Muscle layer of duodenum (tissue), 2 donors: ENCODE data around the gene ADAM22.

Source experiments
- H3K27ac ChIP-seq: one replicate; pipeline ENCODE4 v1.7.0; 2013; ENCODE audit warnings: mild to moderate bottlenecking, low read length
- H3K27me3 ChIP-seq: one replicate; pipeline ENCODE4 v1.7.0; 2013; ENCODE audit warnings: low read depth, mild to moderate bottlenecking, control low read depth, low read length
- H3K36me3 ChIP-seq, 2 donors: one replicate each; pipeline ENCODE4 v1.7.0; 2013; ENCODE audit warnings: low read length in 2 of 2, control low read depth in 1 of 2, mild to moderate bottlenecking in 1 of 2; ENCODE audit not compliant: insufficient read depth in 2 of 2, control insufficient read depth in 1 of 2
- H3K4me1 ChIP-seq, 2 donors: one replicate each; pipeline ENCODE4 v1.7.0; 2013; ENCODE audit warnings: low read length in 2 of 2, mild to moderate bottlenecking in 2 of 2, control low read depth in 1 of 2, moderate library complexity in 1 of 2; ENCODE audit not compliant: insufficient read depth in 2 of 2, control insufficient read depth in 1 of 2
- H3K4me3 ChIP-seq, 2 donors: one replicate each; pipeline ENCODE4 v1.7.0; 2013; ENCODE audit warnings: low read length in 2 of 2, low read depth in 1 of 2, mild to moderate bottlenecking in 1 of 2
- H3K9me3 ChIP-seq, 2 donors: one replicate each; pipeline ENCODE4 v1.7.0; 2013; ENCODE audit warnings: low read length in 2 of 2, control low read depth in 1 of 2, mild to moderate bottlenecking in 1 of 2; ENCODE audit not compliant: control insufficient read depth in 1 of 2
- donor health status: healthy.

The ADAM22 gene

GRCh38 chr7:88219781-88220747 is 286.0 kb downstream of the ADAM22 start, which contains the start of gene SRI:
TSS of gene SRI (minus strand) at chr7:88220038. CDS start at chr7:88220026, 12 bp downstream.
- Histone ChIP-seq H3K27ac (peak within 1 kb of the TSS; percentile 86), H3K36me3 (peaks cover 5 to 16% of the 10 kb centered on the region in 2 donors), H3K9me3 (no peaks in the 10 kb centered on the region), H3K27me3 (no peaks in the 10 kb centered on the region), H3K4me1 (peaks cover 9 to 12% of the 10 kb centered on the region in 2 donors), H3K4me3 (peak within 1 kb of the TSS; percentile 83 to 89)

DNA sequence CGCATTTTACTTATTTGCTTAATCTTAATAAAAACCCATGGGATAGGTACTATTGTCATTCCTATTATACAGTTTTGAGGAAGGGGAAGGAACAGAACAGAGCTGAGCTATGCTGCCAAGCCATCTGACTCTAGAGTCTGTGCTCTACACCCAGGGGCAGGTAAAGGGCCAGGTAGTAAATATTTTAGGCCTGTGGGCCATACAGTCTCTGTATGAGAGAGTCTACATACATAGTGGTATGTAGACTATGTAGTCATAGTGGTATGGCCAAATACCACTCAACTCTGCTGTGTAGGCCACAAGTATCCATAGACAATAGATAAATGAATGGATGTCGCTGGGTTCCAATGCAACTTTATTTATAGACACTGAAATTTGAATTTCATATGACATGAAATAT is 289.2 kb downstream of the ADAM22 start:
- H3K4me1 ChIP-seq, result peaks cover 1 to 2% of the 10 kb centered on the region in 2 donors
- H3K27ac ChIP-seq, result no peak overlapping the region
- no peaks in the 10 kb centered on the region for H3K27me3 ChIP-seq
- H3K4me3 ChIP-seq, result no peak overlapping the region
- no peaks in the 10 kb centered on the region for H3K36me3 ChIP-seq
- no peaks in the 10 kb centered on the region for H3K9me3 ChIP-seq

GRCh38 chr7:88224601-88225275 is 290.7 kb downstream of the ADAM22 start:
- peak overlapping the region in 1 of 2 donors; percentile 49 for H3K4me3 ChIP-seq
- H3K36me3 ChIP-seq, result no peaks in the 10 kb centered on the region
- no peak overlapping the region for H3K27ac ChIP-seq
- no peaks in the 10 kb centered on the region for H3K4me1 ChIP-seq
- peaks cover 0 to 3% of the 10 kb centered on the region in 2 donors for H3K9me3 ChIP-seq
- no peaks in the 10 kb centered on the region for H3K27me3 ChIP-seq

GRCh38 chr7:88226201-88226600 is 292.1 kb downstream of the ADAM22 start:
- Histone ChIP-seq H3K36me3 (no peaks in the 10 kb centered on the region), H3K4me1 (no peaks in the 10 kb centered on the region), H3K9me3 (peaks cover 0 to 3% of the 10 kb centered on the region in 2 donors), H3K4me3 (peak overlapping the region in 1 of 2 donors; percentile 49), H3K27me3 (no peaks in the 10 kb centered on the region), H3K27ac (peak overlapping the region; percentile 35)

GRCh38 chr7:88226886-88227516 is 292.9 kb downstream of the ADAM22 start:
- Histone ChIP-seq H3K4me1 (no peaks in the 10 kb centered on the region), H3K27me3 (no peaks in the 10 kb centered on the region), H3K4me3 (peak overlapping the region in 1 of 2 donors; percentile 41), H3K27ac (peak overlapping the region; percentile 35), H3K36me3 (no peaks in the 10 kb centered on the region), H3K9me3 (peaks cover 0 to 3% of the 10 kb centered on the region in 2 donors)

GRCh38 chr7:88229302-88229995 is 295.4 kb downstream of the ADAM22 start:
- H3K27ac ChIP-seq, result peak overlapping the region; percentile 29
- H3K27me3 ChIP-seq, result no peaks in the 10 kb centered on the region
- H3K4me1 ChIP-seq, result no peaks in the 10 kb centered on the region
- H3K9me3 ChIP-seq, result peaks cover 0 to 3% of the 10 kb centered on the region in 2 donors
- no peak overlapping the region for H3K4me3 ChIP-seq
- H3K36me3 ChIP-seq, result no peaks in the 10 kb centered on the region

GRCh38 chr7:88230646-88231045 is 296.6 kb downstream of the ADAM22 start:
- Histone ChIP-seq H3K9me3 (peaks cover 0 to 3% of the 10 kb centered on the region in 2 donors), H3K27ac (no peak overlapping the region), H3K27me3 (no peaks in the 10 kb centered on the region), H3K36me3 (no peaks in the 10 kb centered on the region), H3K4me1 (no peaks in the 10 kb centered on the region), H3K4me3 (no peak overlapping the region)

DNA sequence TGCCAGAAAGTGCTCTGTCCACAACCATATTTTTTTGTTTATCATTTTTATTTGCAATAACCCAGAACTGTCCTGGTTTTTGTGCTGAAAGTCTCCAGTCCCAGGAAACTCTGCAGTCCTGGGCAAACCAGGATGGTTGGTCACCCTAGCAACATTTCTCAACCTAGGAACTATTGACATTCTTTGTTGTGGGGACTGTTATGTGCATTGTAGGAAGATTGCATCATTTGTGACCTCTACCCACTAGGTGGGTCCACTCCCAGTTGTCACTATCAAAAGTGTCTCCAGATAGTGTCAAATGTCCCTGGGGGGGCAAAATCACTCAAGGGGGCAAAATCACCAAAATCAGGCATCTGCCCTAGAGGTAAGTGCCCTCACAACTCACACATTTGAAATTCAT is 299.8 kb downstream of the ADAM22 start:
- no peaks in the 10 kb centered on the region for H3K36me3 ChIP-seq
- H3K4me1 ChIP-seq, result no peaks in the 10 kb centered on the region
- no peaks in the 10 kb centered on the region for H3K27me3 ChIP-seq
- H3K27ac ChIP-seq, result no peak overlapping the region
- H3K9me3 ChIP-seq, result peaks cover 0 to under 1% of the 10 kb centered on the region in 2 donors
- H3K4me3 ChIP-seq, result no peak overlapping the region

DNA sequence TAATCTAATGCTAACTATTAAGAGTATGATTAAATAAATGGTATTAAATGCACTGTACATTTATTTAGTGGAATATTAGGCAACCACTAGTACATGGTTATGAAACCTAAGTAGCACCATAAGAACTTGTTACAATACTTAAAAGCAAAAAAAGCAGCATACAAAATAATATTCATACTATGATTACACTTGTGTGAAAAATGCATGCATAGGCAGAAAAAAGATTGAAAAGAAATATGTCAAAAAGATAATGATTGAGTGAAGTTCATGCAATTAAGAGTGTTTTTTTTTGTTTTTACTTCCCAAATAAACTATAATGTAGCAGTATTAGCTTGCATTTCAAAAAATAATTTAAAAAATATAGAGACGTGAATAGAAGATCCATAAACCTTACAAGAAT is 305.8 kb downstream of the ADAM22 start:
- Histone ChIP-seq H3K36me3 (no peaks in the 10 kb centered on the region), H3K9me3 (no peaks in the 10 kb centered on the region), H3K4me3 (no peak overlapping the region)

GRCh38 chr7:88243345-88243909 is 309.4 kb downstream of the ADAM22 start:
- no peaks in the 10 kb centered on the region for H3K36me3 ChIP-seq
- no peaks in the 10 kb centered on the region for H3K27me3 ChIP-seq
- no peak overlapping the region for H3K27ac ChIP-seq
- H3K4me1 ChIP-seq, result peaks cover 0 to 5% of the 10 kb centered on the region in 2 donors
- no peak overlapping the region for H3K4me3 ChIP-seq
- H3K9me3 ChIP-seq, result no peaks in the 10 kb centered on the region

More for the DNA sequence above, 305.8 kb downstream of the ADAM22 start:
- Histone ChIP-seq H3K27ac (no peak overlapping the region), H3K4me1 (peaks cover 0 to 5% of the 10 kb centered on the region in 2 donors), H3K27me3 (no peaks in the 10 kb centered on the region)
